ENCODE data around the gene SH3GL1. TPM values are rescaled to one million over a fixed set of nuclear protein-coding genes. Genes with fewer than 3 reads are reported as not detected.

SH3GL1 gene
- total RNA-seq, 1 experiment from 2014 or later = 76.0 TPM

DNA sequence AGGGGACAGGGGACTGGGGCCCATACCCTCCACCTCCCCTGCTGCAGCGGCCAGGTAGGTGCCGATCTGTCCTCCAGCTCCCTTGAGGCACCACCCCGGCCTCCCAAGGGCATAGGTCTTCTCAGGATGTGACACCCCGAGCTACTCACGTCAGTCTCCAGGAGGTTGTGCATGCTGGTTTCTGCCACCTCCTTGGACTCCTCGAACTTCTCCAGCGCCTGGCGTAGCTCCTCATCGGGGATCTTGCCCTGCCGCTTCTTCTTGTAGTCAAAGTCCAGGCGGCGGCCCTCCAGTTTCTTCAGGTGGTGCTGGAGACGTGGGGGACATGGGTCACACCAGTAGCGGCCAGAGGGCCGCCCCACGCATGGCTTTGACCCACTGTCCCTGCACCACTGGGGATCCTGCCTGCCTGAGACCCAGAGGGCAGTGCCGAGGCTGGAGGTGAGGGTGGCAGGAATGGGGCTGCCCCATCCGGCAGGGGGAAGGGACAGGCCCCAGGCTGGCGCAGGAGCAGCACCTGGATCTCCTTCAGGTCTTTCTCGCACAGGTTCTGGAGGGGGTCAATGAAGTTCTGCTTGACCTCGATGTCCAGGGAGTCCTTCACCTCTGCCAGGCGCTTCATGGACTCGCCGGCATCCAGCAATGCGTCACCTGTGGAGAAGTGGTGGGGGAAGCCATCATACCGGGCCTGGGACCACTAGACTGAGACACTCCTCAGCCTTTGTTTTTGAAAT lies 36.6 kb downstream of the SH3GL1 start:
- Histone ChIP-seq H3K36me3 (peaks cover 2% of the 10 kb centered on the region; the same call in 1 of the 2 replicates), H3K4me3 (no peak overlapping the region), H3K27me3 (no peaks in the 10 kb centered on the region), H3K9me3 (no peaks in the 10 kb centered on the region)
- no peak for DNase-seq

DNA sequence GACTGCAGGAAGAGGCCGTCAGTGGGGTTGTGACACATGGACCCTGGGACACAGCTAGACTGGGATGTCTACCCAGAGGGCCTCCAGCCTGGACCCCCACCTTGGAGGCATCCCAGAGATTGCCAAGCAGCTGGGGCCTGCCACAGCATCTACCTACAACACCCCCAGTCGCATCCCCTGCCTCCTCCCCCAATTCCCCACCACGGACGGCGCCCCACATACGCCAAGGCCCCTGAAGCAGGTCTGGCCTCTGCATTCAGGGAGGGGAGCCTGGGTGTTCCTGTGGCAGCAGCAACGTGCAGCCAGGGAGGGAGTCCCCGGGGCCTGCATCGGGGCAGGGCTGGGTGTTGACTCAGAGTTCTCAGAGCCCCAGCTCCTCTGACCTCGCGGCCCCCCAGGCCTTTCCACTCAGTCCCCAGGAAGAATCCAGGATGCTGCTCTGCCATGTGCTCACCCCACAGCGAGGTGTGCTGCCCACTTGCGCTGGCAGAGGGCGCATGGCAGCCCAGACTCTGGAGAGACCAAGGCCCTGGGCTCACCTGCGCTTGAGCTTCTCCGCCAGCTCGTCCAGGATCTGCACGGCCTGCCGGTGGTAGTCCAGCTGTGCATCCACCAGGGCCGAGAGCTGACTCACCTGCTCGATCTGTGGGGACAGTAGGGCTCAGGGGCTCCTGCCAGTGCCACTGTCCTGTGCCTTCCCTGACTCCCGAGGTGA lies 37.4 kb downstream of the SH3GL1 start:
- DNase-seq = no peak
- H3K36me3 ChIP-seq = peaks cover 2% of the 10 kb centered on the region; the same call in 1 of the 2 replicates

DNA sequence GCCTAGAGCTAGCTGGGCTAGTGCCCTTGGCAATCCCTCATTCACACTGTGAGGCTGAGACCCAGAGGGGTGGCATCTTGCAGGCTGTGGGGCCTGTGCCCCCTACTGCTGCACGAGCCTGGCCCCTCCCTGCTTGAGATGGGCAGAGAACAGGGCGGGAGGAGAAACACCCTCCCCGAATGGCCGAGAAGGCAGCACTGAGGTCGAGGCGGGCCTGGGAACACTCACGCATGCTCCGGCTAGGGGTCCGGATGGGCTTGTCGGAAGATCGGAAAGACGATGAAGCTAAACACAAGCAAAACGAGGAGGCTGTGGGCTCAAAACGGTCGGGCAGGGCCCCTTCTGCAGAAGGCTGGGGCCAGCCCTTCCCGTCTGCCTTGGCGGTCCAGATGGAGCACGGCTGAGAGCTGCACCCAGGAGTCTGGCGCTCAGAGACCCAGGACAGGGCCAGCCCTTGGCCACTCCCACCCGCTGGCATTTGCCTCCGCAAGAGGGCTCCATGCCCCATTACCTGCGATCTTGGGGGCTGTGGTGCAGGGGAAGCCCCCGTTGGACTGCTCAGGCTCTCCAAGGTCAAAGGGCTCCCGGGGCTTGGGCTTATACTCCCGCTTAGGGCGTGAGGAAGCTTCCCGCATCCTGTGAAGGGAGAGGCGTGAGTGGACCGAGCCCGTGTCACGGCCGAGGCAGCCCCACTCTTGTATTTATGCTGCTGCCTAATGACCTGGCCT lies 38.1 kb downstream of the SH3GL1 start:
- no peaks in the 10 kb centered on the region for H3K27me3 ChIP-seq
- H3K4me3 ChIP-seq = no peak overlapping the region
- H3K36me3 ChIP-seq = peaks cover 2% of the 10 kb centered on the region; the same call in 1 of the 2 replicates
- DNase-seq = no peak
- H3K9me3 ChIP-seq = no peaks in the 10 kb centered on the region

More for the DNA sequence above, 37.4 kb downstream of the SH3GL1 start:
- no peak overlapping the region for H3K4me3 ChIP-seq
- no peaks in the 10 kb centered on the region for H3K9me3 ChIP-seq
- H3K27me3 ChIP-seq = no peaks in the 10 kb centered on the region

DNA sequence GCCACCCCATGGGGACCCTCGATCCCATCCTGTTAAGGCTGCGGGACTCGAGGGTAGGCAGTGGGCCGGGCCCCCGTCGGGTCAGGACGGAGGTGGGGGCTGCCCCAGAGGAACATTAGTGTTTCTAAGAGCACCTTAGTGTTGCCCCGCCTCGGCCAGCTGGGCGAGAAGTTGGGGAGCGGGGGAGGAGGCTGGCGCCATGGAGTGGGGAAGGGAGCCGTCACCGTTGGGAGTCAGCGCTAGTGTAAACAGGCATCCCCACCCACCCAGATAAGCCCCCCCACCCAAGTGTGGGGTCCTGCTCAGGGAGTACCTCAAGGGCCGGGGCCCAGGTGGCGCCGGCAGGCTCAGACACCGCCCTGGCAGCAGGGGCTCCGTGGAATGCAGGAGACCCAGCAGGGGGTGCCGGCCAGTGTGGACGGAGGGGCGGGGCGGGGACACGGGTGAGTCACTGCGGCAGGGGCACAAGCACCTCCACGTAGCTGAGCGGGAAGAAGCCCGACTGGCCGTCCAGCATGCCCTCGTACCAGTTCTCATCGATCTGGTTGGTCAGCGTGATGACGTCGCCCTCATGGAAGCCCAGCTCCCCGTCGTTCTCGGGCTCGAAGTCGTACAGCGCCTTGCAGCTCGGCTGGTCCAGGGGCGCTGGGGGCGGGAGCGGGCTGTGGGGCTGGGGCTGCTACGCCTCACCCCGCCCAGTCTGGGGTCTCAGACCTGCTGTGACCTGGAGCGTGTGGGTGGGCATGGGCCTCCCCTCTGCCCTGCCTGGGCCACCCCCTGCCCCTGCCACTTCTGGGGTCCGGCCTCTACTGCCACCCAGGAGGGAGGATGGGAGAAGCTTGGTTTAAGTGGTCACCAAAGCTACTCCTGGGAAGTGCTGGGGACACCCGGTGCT lies 38.9 kb downstream of the SH3GL1 start:
- no peak overlapping the region for H3K4me3 ChIP-seq
- H3K9me3 ChIP-seq = no peaks in the 10 kb centered on the region
- DNase-seq = no peak
- peaks cover 2% of the 10 kb centered on the region; the same call in 1 of the 2 replicates for H3K36me3 ChIP-seq
- H3K27me3 ChIP-seq = no peaks in the 10 kb centered on the region

DNA sequence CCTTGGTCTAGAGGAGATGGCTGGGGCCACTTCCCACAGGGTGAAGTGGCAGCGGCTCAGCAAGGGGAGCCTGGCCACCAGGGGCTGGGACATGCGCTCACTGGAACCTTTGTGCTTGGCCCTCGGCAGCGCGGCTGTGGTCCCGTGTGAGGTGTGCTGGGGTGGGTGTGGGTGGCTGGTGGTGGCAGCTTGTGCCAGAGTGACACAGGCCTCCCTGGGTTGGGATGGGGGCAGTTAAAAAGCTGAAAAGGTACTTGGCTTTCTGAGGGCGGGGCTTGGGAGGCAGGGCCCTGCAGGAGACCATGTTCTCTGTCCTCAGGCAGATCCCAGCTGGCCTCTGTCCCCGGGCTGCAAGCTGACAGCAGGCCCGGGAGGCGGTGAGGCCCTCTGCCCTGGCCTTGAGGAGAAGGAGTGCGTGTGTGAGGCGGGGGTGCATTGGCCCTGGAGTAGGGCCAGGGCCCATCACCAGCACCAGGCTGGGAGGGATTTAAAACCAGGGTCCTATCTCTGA lies 39.7 kb downstream of the SH3GL1 start:
- Histone ChIP-seq H3K9me3 (no peaks in the 10 kb centered on the region), H3K36me3 (peaks cover 2% of the 10 kb centered on the region; the same call in 1 of the 2 replicates), H3K27me3 (no peaks in the 10 kb centered on the region), H3K4me3 (no peak overlapping the region)
- DNase-seq = no peak

DNA sequence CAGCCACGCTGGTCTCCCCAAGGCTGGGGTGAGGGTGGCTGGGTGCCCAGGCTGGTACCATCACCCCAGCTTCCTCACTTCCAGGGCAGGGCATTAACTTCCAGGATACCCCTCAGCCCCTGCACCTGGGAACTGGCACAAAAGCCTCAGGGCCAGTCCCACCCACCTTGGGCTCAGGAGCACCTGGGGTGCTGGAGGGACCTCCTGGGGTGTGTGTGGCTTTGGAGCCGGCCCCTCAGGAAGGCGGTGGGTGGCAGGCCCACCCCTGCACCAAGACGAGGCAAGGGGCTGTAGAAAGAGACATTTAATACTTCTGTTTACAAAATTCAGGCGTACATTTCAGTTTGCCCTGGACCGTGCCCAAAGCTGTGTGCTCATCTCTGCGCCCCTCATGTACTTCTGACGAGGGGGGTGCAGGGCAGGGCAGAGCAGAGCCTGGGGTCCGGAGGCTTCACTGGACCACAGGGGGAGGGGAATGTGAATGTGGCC lies 40.2 kb downstream of the SH3GL1 start:
- peaks cover 2% of the 10 kb centered on the region; the same call in 1 of the 2 replicates for H3K36me3 ChIP-seq

DNA sequence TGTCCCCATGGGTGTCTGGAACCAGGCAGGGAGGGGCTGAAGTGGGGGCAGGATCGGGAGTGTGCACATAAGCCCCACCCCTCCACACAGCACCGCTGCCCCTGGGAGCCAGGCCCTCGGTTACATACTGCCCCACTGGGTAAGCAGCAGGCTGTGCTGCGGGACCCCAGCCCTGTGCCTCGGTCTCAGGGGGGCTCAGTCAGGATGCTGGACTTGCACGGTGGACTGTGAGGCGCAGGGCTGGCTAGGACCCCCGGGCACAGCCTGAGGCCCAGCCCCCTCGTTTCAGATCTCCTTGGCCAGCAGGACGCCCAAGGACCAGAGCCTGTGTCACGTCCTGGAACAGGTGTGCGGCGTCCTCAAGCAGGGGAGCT lies 40.7 kb downstream of the SH3GL1 start:
- Histone ChIP-seq H3K27me3 (no peaks in the 10 kb centered on the region), H3K4me3 (no peak overlapping the region), H3K36me3 (peaks cover 2% of the 10 kb centered on the region; the same call in 1 of the 2 replicates), H3K9me3 (no peaks in the 10 kb centered on the region)
- no peak for DNase-seq

More for the DNA sequence above, 40.2 kb downstream of the SH3GL1 start:
- Histone ChIP-seq H3K4me3 (no peak overlapping the region), H3K27me3 (no peaks in the 10 kb centered on the region), H3K9me3 (no peaks in the 10 kb centered on the region)
- DNase-seq = no peak

DNA sequence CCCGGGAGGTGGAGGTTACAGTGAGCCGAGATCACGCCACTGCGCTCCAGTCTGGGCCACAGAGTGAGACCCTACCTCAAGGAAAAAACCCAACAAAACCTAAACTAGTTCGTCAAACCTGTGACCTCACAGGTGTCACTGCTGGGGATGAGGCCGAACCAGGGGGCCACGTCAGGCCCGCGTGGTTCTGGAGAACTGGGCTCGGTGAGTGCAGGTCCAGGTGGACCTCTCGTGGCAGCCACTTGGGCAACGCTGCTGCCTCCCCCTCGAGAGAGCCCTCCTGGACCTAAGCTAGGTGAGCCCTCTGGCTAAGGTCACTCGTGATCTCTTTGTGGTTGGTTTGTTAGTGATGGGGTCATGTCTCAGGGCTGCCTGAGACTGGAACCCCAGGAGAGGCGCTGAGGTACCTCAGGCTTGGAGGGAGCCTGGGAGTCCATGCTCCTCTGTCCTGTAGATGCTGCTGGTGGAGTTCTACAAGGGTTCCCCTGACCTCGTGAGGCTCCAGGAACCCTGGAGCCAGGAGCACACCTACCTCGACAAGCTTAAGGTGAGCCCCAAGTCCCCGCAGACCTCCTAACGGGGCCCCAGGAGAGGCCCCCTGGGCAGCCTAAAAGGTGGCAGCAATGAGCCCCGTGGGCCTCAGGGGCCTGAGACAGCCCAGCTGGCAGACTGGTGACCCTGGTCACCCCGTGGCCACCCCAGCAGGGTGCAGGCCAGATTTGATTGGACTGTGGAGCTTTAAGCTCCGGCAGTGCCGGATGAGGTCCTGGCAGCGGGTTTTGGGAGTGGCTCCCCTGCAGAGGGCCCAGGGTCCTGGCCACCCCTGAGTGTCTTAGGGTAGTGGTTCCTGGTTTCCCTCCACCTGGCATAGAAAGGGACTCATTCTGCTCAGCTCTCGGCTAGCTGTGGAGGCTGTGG lies 41.4 kb downstream of the SH3GL1 start:
- no peak for DNase-seq

DNA sequence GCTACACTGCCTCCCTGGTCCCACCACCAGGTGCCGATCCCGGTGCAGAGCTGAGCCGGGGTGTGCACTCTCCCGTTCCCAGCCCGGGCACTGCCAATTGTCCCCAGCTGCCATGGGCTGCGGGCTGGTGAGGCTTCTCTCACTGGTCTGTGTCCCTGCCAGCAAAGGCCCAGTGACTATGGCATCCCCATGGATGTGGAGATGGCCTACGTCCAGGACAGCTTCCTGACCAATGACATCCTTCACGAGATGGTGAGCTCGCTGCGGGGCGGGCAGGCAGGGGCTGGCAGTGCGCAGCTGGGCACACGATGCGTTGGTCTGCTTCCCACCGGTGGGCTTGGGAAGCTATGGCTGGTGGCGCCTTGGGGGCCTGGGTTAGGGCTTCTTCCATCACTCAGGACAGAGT lies 42.4 kb downstream of the SH3GL1 start:
- Histone ChIP-seq H3K9me3 (no peaks in the 10 kb centered on the region), H3K27me3 (no peaks in the 10 kb centered on the region), H3K4me3 (no peak overlapping the region), H3K36me3 (peaks cover 2% of the 10 kb centered on the region; the same call in 1 of the 2 replicates)
- DNase-seq = no peak

More for the DNA sequence above, 41.4 kb downstream of the SH3GL1 start:
- H3K4me3 ChIP-seq = no peak overlapping the region
- H3K36me3 ChIP-seq = peaks cover 2% of the 10 kb centered on the region; the same call in 1 of the 2 replicates
- no peaks in the 10 kb centered on the region for H3K27me3 ChIP-seq
- H3K9me3 ChIP-seq = no peaks in the 10 kb centered on the region

DNA sequence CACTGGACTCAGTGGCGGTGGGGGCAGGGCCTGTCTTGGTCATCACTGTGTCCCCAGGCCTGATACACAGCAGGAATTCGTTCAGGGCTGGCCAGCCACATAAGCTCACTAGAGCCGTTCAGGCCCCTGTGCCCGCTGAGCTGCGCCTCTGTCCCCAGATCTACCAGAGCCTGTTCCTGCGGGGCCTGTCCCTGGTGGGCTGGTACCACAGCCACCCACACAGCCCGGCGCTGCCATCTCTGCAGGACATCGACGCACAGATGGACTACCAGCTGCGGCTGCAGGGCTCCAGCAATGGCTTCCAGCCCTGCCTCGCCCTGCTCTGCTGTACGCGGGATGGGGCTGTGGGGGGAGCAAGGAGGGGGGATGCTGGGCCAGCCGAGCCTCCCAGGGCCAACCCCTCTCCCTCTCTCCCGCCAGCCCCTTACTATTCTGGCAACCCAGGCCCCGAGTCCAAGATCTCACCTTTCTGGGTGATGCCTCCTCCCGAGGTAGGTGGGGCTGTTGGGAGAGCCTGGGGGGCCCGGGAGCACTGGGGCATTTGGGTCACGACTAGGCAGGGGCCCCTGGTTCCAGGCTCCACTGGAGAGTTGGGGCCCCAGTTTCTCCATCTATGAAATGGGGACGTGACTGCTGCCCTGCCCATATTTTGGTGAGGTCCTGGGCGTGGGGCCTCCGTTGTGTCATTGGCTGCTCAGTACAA lies 43.1 kb downstream of the SH3GL1 start:
- Histone ChIP-seq H3K4me3 (no peak overlapping the region), H3K9me3 (no peaks in the 10 kb centered on the region), H3K27me3 (no peaks in the 10 kb centered on the region), H3K36me3 (peaks cover 2% of the 10 kb centered on the region; the same call in 1 of the 2 replicates)
- DNase-seq = no peak

DNA sequence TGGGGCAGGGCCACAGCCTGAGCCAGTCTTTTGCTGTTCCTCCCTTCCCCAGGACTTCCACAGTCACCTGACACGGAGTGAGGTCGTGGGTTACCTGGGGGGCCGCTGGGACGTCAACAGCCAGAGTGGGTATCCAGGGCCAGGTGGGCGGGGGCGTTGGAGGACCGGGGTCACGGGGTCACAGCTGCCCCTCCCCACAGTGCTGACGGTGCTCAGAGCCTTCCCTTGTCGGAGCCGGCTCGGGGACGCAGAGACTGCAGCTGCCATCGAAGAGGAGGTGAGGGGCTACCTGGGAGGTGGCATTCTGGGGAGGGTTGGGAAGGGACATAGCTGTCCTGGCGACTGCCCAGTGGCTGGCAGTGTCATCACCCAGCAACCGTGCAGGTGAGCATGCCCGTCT lies 45.5 kb downstream of the SH3GL1 start:
- no peaks in the 10 kb centered on the region for H3K9me3 ChIP-seq
- no peak overlapping the region for H3K4me3 ChIP-seq
- H3K36me3 ChIP-seq = no peaks in the 10 kb centered on the region
- H3K27me3 ChIP-seq = no peaks in the 10 kb centered on the region
- no peak for DNase-seq

DNA sequence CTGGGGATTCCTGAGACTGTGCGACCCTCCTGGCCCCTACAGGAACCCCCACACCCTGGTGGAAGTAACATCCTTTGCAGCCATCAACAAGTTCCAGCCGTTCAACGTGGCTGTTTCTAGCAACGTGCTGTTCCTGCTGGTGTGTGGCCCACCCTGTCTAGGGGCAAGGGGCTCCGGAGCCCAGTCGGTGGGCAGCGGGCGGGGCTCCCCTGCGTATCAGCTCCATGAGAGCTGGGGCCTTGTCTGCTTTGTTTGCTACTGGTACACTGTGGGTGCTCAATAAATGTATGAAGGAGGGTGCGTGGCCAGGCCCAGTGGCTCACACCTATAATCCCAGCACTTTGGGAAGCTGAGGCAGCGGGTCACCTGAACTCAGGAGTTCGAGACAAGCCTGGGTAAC lies 46.1 kb downstream of the SH3GL1 start:
- Histone ChIP-seq H3K27me3 (no peaks in the 10 kb centered on the region), H3K4me3 (no peak overlapping the region), H3K9me3 (no peaks in the 10 kb centered on the region), H3K36me3 (no peaks in the 10 kb centered on the region)
- DNase-seq = no peak

DNA sequence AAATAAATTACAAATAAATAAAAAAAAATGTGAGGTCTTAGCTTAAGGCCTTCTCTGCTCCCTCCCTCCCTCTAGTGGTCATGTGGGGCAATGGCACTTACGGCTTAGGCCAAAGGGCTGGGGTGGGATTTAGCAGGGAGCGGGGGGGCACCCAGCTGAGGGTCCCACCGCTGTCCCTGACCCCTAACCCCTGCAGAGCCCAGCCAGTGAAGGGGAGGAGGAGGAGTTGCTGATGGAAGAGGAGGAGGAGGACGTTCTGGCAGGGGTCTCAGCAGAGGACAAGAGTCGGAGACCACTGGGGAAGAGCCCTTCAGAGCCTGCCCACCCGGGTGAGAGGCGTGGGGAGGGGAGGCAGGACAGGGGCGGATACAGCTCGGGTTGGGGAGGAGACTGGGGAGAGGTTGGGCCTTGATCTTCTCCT lies 47.6 kb downstream of the SH3GL1 start:
- H3K27me3 ChIP-seq = no peaks in the 10 kb centered on the region
- no peaks in the 10 kb centered on the region for H3K9me3 ChIP-seq
- peak; percentile 24 for DNase-seq
- H3K4me3 ChIP-seq = no peak overlapping the region
- H3K36me3 ChIP-seq = no peaks in the 10 kb centered on the region

DNA sequence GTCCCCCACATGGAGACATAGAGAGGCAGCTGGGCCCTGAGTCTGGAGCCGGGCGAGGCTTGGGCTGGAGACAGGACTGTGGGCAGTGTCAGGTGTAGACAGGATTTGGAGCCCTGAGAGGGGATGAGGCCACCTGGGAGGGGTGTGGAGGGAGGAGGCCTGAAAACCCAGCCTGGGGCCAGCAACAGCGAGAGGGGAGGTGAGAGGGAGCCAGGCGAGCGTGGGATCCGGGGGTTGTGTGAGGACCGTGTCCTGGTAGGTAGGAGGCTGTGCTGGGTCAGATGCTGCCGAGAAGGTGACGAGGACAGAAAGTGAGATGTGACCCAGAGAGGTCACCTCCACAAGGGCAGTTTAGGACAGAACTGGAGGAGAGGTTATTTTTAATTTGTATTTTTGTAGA lies 49.6 kb downstream of the SH3GL1 start:
- Histone ChIP-seq H3K36me3 (no peaks in the 10 kb centered on the region), H3K27me3 (no peaks in the 10 kb centered on the region), H3K4me3 (no peak overlapping the region), H3K9me3 (no peaks in the 10 kb centered on the region)
- no peak for DNase-seq
